GM12864 (cell line): ENCODE measurements around the gene POLA2.

Experiments used
- DNase-seq: peaks from one replicate; pipeline ENCODE4 v3.0.0-alpha.2; 2011; ENCODE audit warnings: low read depth
- H3K4me3 ChIP-seq: 2 replicates; pipeline ENCODE4 v1.5.1; 2011; ENCODE audit warnings: mild to moderate bottlenecking, low read depth, low read length, control low read depth
- TF ChIP-seq, protein P1 (sequence below): IDR thresholded peaks from 2 replicates; pipeline ENCODE4 v1.5.1; 2011; ENCODE audit warnings: low read depth, mild to moderate bottlenecking, moderate library complexity, low read length, control low read depth, inconsistent platforms; ENCODE audit errors: missing control alignments

POLA2 gene

GRCh38 chr11:65287601-65288000, 25.8 kb downstream of the POLA2 start:
- H3K4me3 ChIP-seq: no peak overlapping the region
- TF ChIP-seq, protein P1, sequence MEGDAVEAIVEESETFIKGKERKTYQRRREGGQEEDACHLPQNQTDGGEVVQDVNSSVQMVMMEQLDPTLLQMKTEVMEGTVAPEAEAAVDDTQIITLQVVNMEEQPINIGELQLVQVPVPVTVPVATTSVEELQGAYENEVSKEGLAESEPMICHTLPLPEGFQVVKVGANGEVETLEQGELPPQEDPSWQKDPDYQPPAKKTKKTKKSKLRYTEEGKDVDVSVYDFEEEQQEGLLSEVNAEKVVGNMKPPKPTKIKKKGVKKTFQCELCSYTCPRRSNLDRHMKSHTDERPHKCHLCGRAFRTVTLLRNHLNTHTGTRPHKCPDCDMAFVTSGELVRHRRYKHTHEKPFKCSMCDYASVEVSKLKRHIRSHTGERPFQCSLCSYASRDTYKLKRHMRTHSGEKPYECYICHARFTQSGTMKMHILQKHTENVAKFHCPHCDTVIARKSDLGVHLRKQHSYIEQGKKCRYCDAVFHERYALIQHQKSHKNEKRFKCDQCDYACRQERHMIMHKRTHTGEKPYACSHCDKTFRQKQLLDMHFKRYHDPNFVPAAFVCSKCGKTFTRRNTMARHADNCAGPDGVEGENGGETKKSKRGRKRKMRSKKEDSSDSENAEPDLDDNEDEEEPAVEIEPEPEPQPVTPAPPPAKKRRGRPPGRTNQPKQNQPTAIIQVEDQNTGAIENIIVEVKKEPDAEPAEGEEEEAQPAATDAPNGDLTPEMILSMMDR: no peak
- DNase-seq: no peak

GRCh38 chr11:65288706-65289536, 27.2 kb downstream of the POLA2 start:
- H3K4me3 ChIP-seq: no peak overlapping the region
- TF ChIP-seq, protein P1: no peak
- no peak for DNase-seq

DNA sequence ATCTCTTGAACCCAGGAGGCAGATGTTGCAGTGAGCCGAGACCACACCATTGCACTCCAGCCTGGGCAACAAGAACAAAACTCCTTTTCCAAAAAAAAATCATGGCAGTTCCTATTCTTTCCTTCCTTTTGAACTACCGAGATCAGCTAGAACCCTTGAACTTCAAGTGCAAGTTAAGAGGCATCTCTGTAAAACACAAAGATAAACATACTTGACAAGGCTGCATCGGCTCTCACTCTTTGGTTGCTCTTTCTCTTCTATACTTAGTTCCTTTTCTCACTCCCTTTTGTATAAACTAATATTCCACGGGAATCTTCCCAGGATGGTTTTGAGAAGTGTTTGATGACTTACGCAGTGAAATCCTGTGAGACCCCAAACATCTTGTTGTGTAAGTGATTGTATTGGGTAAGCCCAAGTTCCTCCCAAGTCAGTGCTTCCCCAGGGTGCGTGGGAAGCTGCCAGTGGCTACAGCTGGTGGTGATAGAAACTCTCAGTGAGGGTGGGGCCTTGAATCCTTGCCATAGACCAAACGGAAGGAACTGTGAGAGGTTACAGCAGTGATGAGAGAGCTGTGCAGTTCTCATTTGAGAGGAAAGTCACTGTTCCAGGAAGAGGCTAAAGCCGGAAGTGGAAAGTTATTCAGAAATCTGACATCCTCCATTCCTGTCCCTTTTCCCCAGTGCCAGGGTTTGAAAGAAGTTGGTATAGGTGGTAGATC, 28.8 kb downstream of the POLA2 start:
- peak; percentile 39 for DNase-seq
- H3K4me3 ChIP-seq: no peak overlapping the region
- TF ChIP-seq, protein P1: no peak

DNA sequence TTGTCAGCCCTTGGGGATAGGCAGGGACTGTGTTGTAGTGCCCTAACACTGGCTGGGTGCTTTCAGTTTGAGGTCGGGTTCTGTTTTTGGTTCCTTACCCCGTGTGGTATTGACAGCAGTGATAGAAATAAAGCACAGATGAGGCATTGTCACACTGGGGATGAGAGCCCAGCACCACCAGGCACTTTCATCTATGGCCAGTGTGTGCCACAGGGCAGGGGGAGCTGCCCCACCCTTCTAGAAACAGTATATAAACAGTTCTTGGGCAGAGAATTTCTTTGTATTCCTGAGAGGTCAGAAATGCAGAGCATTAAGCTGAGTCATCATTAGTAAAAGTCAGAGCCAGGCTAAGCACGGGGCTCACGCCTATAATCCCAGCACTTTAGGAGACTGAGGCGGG, 29.9 kb downstream of the POLA2 start:
- no peak overlapping the region for H3K4me3 ChIP-seq
- DNase-seq: no peak
- TF ChIP-seq, protein P1: no peak

- TF ChIP-seq, protein P1: no peak
- H3K4me3 ChIP-seq: no peak overlapping the region
- DNase-seq: no peak
These were observed 31.1 kb downstream of the POLA2 start for GRCh38 chr11:65292890-65293289.

GRCh38 chr11:65293909-65294381, 32.2 kb downstream of the POLA2 start:
- TF ChIP-seq, protein P1: no peak
- no peak for DNase-seq
- no peak overlapping the region for H3K4me3 ChIP-seq
